WTC11 (cell line): ENCODE results near the gene TUBE1. TPM values are rescaled to one million over a fixed set of nuclear protein-coding genes. Genes with fewer than 3 reads are reported as not detected.

Experiments used
- ATAC-seq: fragments of 200-7000 bp; cut with Tn5 transposase; 2 replicates; pipeline ENCODE4 v1.10.0; 2021; ENCODE audit warnings: mild to moderate bottlenecking, moderate library complexity
- CTCF ChIA-PET: fragments of 300-600 bp; sonication (Branson Sonifier 250); formaldehyde crosslinking; loops from one replicate; lab custom pipeline; 2021; ENCODE audit warnings: antibody characterized with exemption; lab: Charles Lee
- POLR2A ChIA-PET: fragments of 350-600 bp; sonication (Branson Sonifier 250); formaldehyde crosslinking; loops from one replicate; lab custom pipeline; 2021; ENCODE audit warnings: antibody characterized with exemption; lab: Charles Lee
- DNase-seq: peaks from one replicate; pipeline ENCODE4 v3.0.0; 2021; ENCODE audit warnings: low spot score
- H3K27ac Mint-ChIP-seq: 2 replicates; pipeline ENCODE4 v1.8.0; 2021; ENCODE audit warnings: mixed read lengths
- H3K27me3 Mint-ChIP-seq: 2 replicates; pipeline ENCODE4 v1.8.0; 2021; ENCODE audit warnings: low read depth, mild to moderate bottlenecking, moderate library complexity, mixed read lengths
- H3K36me3 Mint-ChIP-seq: 2 replicates; pipeline ENCODE4 v1.8.0; 2021; ENCODE audit warnings: mixed read lengths
- H3K4me1 Mint-ChIP-seq: 2 replicates; pipeline ENCODE4 v1.8.0; 2022; ENCODE audit warnings: mixed read lengths
- H3K4me3 Mint-ChIP-seq: 2 replicates; pipeline ENCODE4 v1.8.0; 2021; ENCODE audit warnings: mild to moderate bottlenecking, moderate library complexity, mixed read lengths
- H3K9me3 Mint-ChIP-seq: 2 replicates; pipeline ENCODE4 v1.8.0; 2021; ENCODE audit warnings: mixed read lengths
- ATF2 ChIP-seq: sonication (generic); formaldehyde crosslinking; IDR thresholded peaks from 2 replicates; pipeline ENCODE4 v1.8.1; 2022; ENCODE audit warnings: low read depth, missing genetic modification reagents, borderline replicate concordance
- CBFB ChIP-seq: sonication (generic); formaldehyde crosslinking; IDR thresholded peaks from 2 replicates; pipeline ENCODE4 v1.8.1; 2022; ENCODE audit warnings: mild to moderate bottlenecking, low read depth, missing genetic modification reagents
- ELF4 ChIP-seq: sonication (generic); formaldehyde crosslinking; IDR thresholded peaks from 2 replicates; pipeline ENCODE4 v1.8.1; 2022; ENCODE audit warnings: low read depth, mild to moderate bottlenecking, moderate library complexity, missing genetic modification reagents
- EMX1 ChIP-seq: fragments of 250-450 bp; sonication (Bioruptor Pico); IDR thresholded peaks from 2 replicates; pipeline ENCODE4 v1.8.0; 2021; ENCODE audit warnings: mild to moderate bottlenecking
- FOXJ3 ChIP-seq: sonication (generic); formaldehyde crosslinking; IDR thresholded peaks from 2 replicates; pipeline ENCODE4 v1.9.0; 2021; ENCODE audit warnings: missing genetic modification reagents, mild to moderate bottlenecking, borderline replicate concordance
- FOXP1 ChIP-seq: sonication (generic); formaldehyde crosslinking; IDR thresholded peaks from 2 replicates; pipeline ENCODE4 v1.8.0; 2022; ENCODE audit warnings: missing genetic modification reagents, mild to moderate bottlenecking, moderate library complexity, borderline replicate concordance
- GABPB1 ChIP-seq: sonication (generic); formaldehyde crosslinking; IDR thresholded peaks from 2 replicates; pipeline ENCODE4 v1.8.1; 2023; ENCODE audit warnings: mild to moderate bottlenecking, missing genetic modification reagents
- HMGA2 ChIP-seq: fragments of 250-450 bp; sonication (Bioruptor Pico); IDR thresholded peaks from 2 replicates; pipeline ENCODE4 v1.4.0; 2021; ENCODE audit warnings: mild to moderate bottlenecking, moderate library complexity
- IRF1 ChIP-seq: sonication (generic); formaldehyde crosslinking; IDR thresholded peaks from 2 replicates; pipeline ENCODE4 v1.8.0; 2023; ENCODE audit warnings: missing genetic modification reagents
- KAT7 ChIP-seq: sonication (generic); formaldehyde crosslinking; IDR thresholded peaks from 2 replicates; pipeline ENCODE4 v1.8.1; 2023; ENCODE audit warnings: missing genetic modification reagents, mild to moderate bottlenecking, borderline replicate concordance
- MAX ChIP-seq: sonication (generic); formaldehyde crosslinking; IDR thresholded peaks from 2 replicates; pipeline ENCODE4 v1.8.0; 2022; ENCODE audit warnings: mild to moderate bottlenecking, missing genetic modification reagents
- NR2C2 ChIP-seq: sonication (generic); formaldehyde crosslinking; IDR thresholded peaks from 2 replicates; pipeline ENCODE4 v1.8.0; 2022; ENCODE audit warnings: mild to moderate bottlenecking, missing genetic modification reagents
- SMAD4 ChIP-seq: sonication (generic); formaldehyde crosslinking; IDR thresholded peaks from 2 replicates; pipeline ENCODE4 v1.8.0; 2022; ENCODE audit warnings: mild to moderate bottlenecking, missing genetic modification reagents
- SOX15 ChIP-seq: fragments of 250-450 bp; sonication (Bioruptor Pico); IDR thresholded peaks from 2 replicates; pipeline ENCODE4 v1.9.0; 2021; ENCODE audit warnings: mild to moderate bottlenecking
- TEAD1 ChIP-seq: sonication (generic); formaldehyde crosslinking; IDR thresholded peaks from 2 replicates; pipeline ENCODE4 v1.8.0; 2022; ENCODE audit warnings: mild to moderate bottlenecking, missing genetic modification reagents
- TEAD4 ChIP-seq: sonication (generic); formaldehyde crosslinking; IDR thresholded peaks from 2 replicates; pipeline ENCODE4 v1.8.0; 2022; ENCODE audit warnings: mild to moderate bottlenecking, missing genetic modification reagents
- USF1 ChIP-seq: sonication (generic); formaldehyde crosslinking; IDR thresholded peaks from 2 replicates; pipeline ENCODE4 v1.8.0; 2022; ENCODE audit warnings: mild to moderate bottlenecking, missing genetic modification reagents
- USF2 ChIP-seq: sonication (generic); formaldehyde crosslinking; IDR thresholded peaks from 2 replicates; pipeline ENCODE4 v1.8.1; 2023; ENCODE audit warnings: mild to moderate bottlenecking, missing genetic modification reagents, moderate library complexity
- ZNF281 ChIP-seq: sonication (generic); formaldehyde crosslinking; IDR thresholded peaks from 2 replicates; pipeline ENCODE4 v1.8.0; 2023; ENCODE audit warnings: mild to moderate bottlenecking, missing genetic modification reagents
- ZNF317 ChIP-seq: sonication (generic); formaldehyde crosslinking; IDR thresholded peaks from 2 replicates; pipeline ENCODE4 v1.8.1; 2023; ENCODE audit warnings: low read depth, mild to moderate bottlenecking, moderate library complexity, missing genetic modification reagents, borderline replicate concordance
- ZNF396 ChIP-seq: fragments of 250-450 bp; sonication (Bioruptor Pico); IDR thresholded peaks from 2 replicates; pipeline ENCODE4 v1.8.0; 2021; ENCODE audit warnings: mild to moderate bottlenecking, moderate library complexity, borderline replicate concordance
- ZNF423 ChIP-seq: fragments of 250-450 bp; sonication (Bioruptor Pico); IDR thresholded peaks from 2 replicates; pipeline ENCODE4 v2.1.2; 2022; ENCODE audit warnings: mild to moderate bottlenecking, moderate library complexity
- ZNF425 ChIP-seq: fragments of 250-450 bp; sonication (Bioruptor Pico); conservative IDR thresholded peaks from 2 replicates; pipeline ENCODE4 v1.9.0; 2021; ENCODE audit warnings: mild to moderate bottlenecking
- ZNF671 ChIP-seq: fragments of 250-450 bp; sonication (Bioruptor Pico); IDR thresholded peaks from 2 replicates; pipeline ENCODE4 v1.8.0; 2021; ENCODE audit warnings: mild to moderate bottlenecking
- total RNA-seq: library from RNA; stranded (reverse); gene quantifications from 3 replicates; pipeline ENCODE4 v1.2.3, GENCODE V29; 2021

The TUBE1 gene
- total RNA-seq, 1 experiment from 2014 or later: 16.9 TPM

GRCh38 chr6:112087916-112088315 lies 634 bp upstream of the TUBE1 start (continued):
- TF ChIP-seq ZNF317 (CRISPR knock-in tag): no peak
- TF ChIP-seq EMX1 (CRISPR knock-in tag): no peak
- TF ChIP-seq ATF2 (CRISPR knock-in tag): no peak
- TF ChIP-seq HMGA2 (CRISPR knock-in tag): no peak
- TF ChIP-seq ZNF425: no peak
- TF ChIP-seq FOXP1 (CRISPR knock-in tag): no peak
- no peak for TF ChIP-seq TEAD4 (CRISPR knock-in tag)
- no peak for TF ChIP-seq USF2
- no peak for TF ChIP-seq IRF1
- TF ChIP-seq CBFB (CRISPR knock-in tag): no peak

GRCh38 chr6:112086744-112087135 lies 542 bp downstream of the TUBE1 start:
- no peak overlapping the region for H3K27ac Mint-ChIP-seq
- ChIA-PET CTCF (interaction anchor here (0.9 to 1.7 kb wide), 12 partner anchors 14 to 1772 kb away, joined by 3 to 9 read pairs (median 4); a partner anchor contains a TSS), POLR2A (interaction anchor here (0.6 to 1.5 kb wide), 6 partner anchors 9 to 1032 kb away, joined by 3 to 5 read pairs (median 3); no protein-coding TSS in a partner anchor)
- ATAC-seq (0 out of 2 replicates have a peak, but pooled peaks have one; percentile 8), DNase-seq (no peak)
- no peak overlapping the region for H3K4me3 Mint-ChIP-seq
- H3K36me3 Mint-ChIP-seq: no peaks in the 10 kb centered on the region; the same call in 1 of the 2 replicates
- TF ChIP-seq ZNF671 (CRISPR knock-in tag) (no peak), KAT7 (no peak), SOX15 (CRISPR knock-in tag) (no peak), GABPB1 (CRISPR knock-in tag) (peak; percentile 76)
- H3K4me1 Mint-ChIP-seq: peaks cover 5% of the 10 kb centered on the region; the same call in 1 of the 2 replicates
- H3K9me3 Mint-ChIP-seq: no peaks in the 10 kb centered on the region
- H3K27me3 Mint-ChIP-seq: no peaks in the 10 kb centered on the region

GRCh38 chr6:112085286-112086065 lies 1.8 kb downstream of the TUBE1 start:
- Mint-ChIP-seq H3K36me3 (no peaks in the 10 kb centered on the region; the same call in 1 of the 2 replicates), H3K4me3 (peak overlapping the region; percentile 40), H3K4me1 (peaks cover 5% of the 10 kb centered on the region; the same call in 1 of the 2 replicates), H3K27ac (no peak overlapping the region), H3K27me3 (no peaks in the 10 kb centered on the region), H3K9me3 (no peaks in the 10 kb centered on the region)
- CTCF ChIA-PET: interaction anchor here (0.8 to 1.3 kb wide), 2 partner anchors 60 to 77 kb away, joined by 3 to 7 read pairs; no protein-coding TSS in a partner anchor
- no peak for ATAC-seq
- POLR2A ChIA-PET: no interaction called here
- no peak for DNase-seq
- TF ChIP-seq ZNF423 (CRISPR knock-in tag) (no peak), MAX (no peak), USF1 (no peak), ZNF281 (CRISPR knock-in tag) (no peak), FOXP1 (CRISPR knock-in tag) (no peak), NR2C2 (CRISPR knock-in tag) (no peak), HMGA2 (CRISPR knock-in tag) (no peak), FOXJ3 (no peak), TEAD1 (CRISPR knock-in tag) (no peak), ZNF396 (CRISPR knock-in tag) (no peak), SMAD4 (CRISPR knock-in tag) (no peak), ELF4 (CRISPR knock-in tag) (no peak)
